SIG-M5 treated with dmso at 0.1 percent for 504 hours (cell line): ENCODE measurements around the gene MCCC2.
"Not testable (repeated sequence)": the region's sequence is repeated elsewhere in the genome, so short reads cannot be mapped to it uniquely, and the experiment has no call there.

Experiments
- DNase-seq: peaks from one replicate; lab custom pipeline; 2025; ENCODE audit not compliant: unreplicated experiment; lab: John Stamatoyannopoulos, UW

The MCCC2 gene

GRCh38 chr5:71597001-71597400 lies 9.9 kb downstream of the MCCC2 start:
- DNase-seq, result no peak

- DNase-seq, result no peak
These were observed 13.6 kb downstream of the MCCC2 start for GRCh38 chr5:71600783-71601182.

- peak; percentile 74 for DNase-seq
These were observed 14.3 kb downstream of the MCCC2 start for GRCh38 chr5:71601222-71602026.

- not testable (repeated sequence) for DNase-seq
These were observed 22.8 kb downstream of the MCCC2 start for GRCh38 chr5:71609916-71610315.

DNA sequence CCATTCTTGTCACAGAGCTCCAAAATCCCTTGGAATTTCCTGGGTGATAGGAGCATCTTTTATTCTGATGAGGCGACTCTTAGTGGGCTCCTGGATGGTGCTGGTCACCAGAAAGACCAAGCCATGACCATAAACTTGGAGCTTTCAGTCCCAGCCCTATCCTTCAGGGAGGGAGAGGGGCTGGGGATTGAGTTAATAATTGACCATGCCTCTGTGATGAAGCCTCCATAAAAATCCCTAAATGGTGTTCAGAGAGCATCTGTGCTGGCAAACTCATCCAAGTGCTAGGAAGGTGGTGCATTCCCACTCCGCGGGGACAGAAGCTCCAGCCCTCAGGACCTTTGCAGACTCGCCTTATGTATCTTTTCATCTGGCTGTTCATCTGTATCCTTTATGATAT lies 28.7 kb downstream of the MCCC2 start:
- DNase-seq, result no peak

DNA sequence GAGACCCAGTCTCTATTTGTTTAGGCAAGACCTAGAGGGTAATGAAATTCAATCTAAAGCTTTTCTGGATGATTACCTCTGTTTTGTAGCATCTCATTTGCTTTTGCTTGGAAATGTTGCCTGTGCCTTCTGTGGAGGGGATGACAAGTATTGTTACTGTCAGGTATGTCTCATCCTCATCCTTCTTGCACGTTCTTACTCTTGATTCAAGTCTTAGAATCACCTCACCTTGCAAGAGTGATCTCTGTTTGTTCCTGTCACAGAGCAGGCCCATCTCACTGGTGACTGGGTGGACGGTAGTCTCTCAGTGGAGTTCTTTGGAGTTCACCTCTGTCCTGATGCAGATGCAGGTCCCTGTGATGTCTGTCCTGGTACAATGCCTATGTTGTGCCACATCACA lies 33.5 kb downstream of the MCCC2 start:
- no peak for DNase-seq

DNA sequence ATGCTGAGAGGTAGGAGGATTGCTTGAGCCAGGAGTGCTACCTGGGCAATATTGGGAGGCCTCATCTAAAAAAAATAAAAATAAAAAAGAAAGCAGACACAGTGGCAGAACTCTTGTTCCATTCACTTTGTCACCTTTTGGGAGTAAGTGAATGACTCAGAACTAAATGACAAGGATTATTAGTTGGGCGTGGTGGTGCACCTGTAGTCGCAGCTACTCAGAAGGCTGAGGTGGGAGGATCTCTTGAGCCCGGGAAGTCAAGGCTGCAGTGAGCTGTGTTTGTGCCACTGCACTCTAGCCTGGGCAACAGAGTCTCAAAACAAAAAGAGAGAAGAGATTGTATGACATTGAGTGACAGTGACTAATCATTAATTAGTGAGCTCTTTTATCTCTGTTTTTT lies 34.1 kb downstream of the MCCC2 start:
- no peak for DNase-seq

- no peak for DNase-seq
These were observed 34.6 kb downstream of the MCCC2 start for GRCh38 chr5:71621741-71622140.

DNA sequence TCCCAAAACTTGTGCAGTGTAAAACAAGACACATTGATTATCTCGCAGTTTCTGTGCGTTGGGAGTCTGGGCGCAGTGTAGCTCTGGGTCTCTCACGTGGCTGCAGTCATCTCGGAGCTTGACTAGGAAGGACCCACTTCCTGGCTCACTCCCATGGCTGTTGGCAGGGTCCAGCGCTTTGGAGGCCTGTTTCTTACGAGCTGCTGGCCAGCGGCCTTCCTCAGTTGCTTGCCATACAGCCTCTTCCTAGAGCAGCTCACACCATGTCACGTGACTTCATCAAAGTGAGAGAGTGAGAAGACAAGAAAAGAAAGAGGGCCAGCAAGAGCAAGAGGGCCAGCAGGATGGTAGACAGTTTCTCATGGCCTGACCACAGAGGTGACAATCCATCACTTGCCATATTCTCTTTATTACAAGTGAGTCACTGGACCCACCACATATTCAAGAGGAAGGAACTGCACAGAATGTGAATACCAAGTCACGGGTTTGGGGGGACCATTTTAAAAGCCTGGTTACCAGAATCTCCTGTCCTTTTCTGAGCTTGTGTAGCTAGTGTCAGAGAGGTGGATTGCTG lies 36.2 kb downstream of the MCCC2 start:
- no peak for DNase-seq

- DNase-seq, result no peak
These were observed 42.8 kb downstream of the MCCC2 start for GRCh38 chr5:71629950-71630349.

- no peak for DNase-seq
These were observed 43.9 kb downstream of the MCCC2 start for GRCh38 chr5:71631070-71631469.

- peak; percentile 46 for DNase-seq
These were observed 45.0 kb downstream of the MCCC2 start for GRCh38 chr5:71632168-71632567.

DNA sequence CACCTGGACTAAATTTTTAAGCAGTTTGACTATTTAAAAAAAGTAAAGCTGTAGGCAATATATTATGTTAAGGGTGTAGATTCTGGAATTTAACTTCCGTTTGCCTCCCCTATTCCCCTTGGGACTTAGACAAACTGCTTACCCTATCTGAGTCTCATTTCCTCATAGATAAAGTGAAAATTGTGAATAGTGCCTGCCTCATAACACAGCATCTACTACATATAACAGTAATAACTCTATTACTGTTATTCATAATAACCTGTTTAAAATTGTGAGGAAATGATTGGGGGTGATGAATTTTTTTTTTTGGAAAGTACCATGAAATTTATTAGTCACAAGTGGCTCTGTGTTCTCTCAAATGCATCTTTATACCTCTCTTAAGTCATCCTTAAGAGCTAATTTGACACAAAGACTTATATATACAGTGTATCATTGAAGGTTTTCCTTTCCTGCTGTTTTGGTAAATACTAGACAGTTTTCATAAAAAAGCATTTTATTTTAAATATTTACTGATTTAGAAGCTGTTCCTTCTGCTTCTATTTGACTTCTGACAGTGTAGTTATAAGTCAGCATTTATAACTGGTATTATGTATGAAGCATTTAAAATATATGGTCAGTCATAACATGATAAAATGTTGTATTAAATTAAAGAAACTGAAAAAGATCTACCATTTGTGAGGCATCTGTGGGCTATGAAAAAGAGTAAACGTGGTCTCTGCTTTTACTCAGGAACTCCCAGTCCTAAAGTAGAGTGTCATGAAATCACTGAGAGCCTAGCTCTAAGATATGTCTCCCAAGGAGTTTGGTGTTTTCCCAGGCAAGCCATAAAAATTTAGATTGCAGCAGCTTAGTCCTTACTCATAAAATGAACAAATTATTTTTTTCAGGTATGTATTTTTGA lies 46.4 kb downstream of the MCCC2 start:
- DNase-seq, result no peak

DNA sequence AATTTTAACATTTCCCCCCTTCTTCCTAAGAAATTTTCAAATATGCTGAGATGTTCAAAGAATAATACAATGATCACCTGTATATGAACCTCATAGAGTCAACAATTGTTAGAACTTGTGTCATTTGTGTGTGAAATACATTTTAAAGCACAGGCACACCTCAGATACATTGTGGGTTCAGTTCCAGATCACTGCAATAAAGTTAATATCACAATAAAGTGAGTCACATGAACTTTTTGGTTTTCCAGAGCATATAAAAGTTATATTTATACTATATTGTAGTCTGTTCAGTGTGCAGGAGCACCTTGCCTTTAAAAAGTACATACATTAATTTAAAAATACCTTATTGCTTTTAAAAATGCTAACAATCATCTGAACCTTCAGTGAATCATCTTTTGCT lies 50.0 kb downstream of the MCCC2 start:
- no peak for DNase-seq

- no peak for DNase-seq
These were observed 53.3 kb downstream of the MCCC2 start for GRCh38 chr5:71640408-71640807.

DNA sequence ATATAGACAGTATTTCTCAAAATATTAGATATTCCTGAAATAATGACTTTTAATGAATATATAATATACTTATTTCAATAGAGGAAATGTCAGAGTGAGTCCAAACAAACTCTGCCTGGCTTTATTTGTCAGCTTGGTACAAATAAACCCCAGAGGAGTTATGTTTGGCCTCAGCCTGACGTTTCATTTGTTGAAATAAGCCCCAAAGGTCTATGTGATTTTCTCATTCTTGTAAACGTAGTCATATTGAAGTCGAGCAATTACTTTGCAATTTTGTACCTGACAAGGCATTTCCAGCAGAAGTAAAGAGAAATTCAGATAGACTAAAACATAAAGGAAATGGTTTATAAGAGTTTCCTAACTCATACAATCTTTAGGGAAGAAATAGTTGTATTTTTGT lies 57.9 kb downstream of the MCCC2 start:
- no peak for DNase-seq

DNA sequence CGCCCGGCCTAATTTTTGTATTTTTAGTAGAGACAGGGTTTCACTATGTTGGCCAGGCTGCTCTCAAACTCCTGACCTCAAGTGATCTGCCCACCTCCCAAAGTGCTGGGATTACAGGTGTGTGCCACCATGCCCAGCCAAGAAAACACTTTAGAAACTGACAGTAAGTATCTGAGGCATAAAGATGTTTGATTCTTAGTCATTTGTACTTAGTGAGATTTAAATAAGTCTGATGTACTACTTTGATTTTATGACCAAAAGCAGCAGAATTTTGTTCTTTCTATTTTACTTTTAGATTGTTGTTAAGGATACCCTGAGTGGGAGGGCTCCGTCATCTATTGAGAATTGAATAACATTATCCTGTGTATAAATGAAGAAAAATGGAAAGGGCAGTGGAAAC lies 63.8 kb downstream of the MCCC2 start:
- not testable (repeated sequence) for DNase-seq

- DNase-seq, result no peak
These were observed 64.4 kb downstream of the MCCC2 start for GRCh38 chr5:71651579-71651978.

DNA sequence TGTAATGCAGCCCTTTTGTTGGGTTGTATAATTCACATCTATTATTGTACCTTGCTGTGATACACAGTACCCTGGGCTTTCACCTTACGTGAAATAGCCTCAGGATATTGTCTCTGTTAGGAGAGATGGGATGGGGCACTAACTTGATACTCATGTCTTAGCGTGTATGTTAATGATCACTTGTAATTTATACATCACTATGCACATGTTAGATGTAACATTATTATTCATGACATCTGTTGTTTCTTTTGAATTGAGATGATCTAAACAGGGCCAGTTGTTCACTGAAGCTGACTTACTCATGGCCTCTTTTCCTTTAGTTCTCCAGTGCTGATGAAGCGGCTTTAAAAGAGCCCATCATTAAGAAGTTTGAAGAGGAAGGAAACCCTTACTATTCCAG lies 65.2 kb downstream of the MCCC2 start:
- DNase-seq, result no peak

- DNase-seq, result no peak
These were observed 65.8 kb downstream of the MCCC2 start for GRCh38 chr5:71652803-71653543.
